MM.1S (cell line): ENCODE data around the gene FXYD4.

ENCODE experiments used
- CTCF ChIP-seq: fragments of 300-600 bp; sonication (generic); IDR thresholded peaks from 2 replicates; pipeline ENCODE4 v1.5.1; 2016; ENCODE audit warnings: antibody characterized with exemption, low read length, mixed read lengths
- EZH2 ChIP-seq: fragments of 300-600 bp; sonication (generic); optimal IDR thresholded peaks from 2 replicates; pipeline ENCODE3; 2017; ENCODE audit warnings: low read depth, mild to moderate bottlenecking, antibody characterized with exemption, low read length, mixed read lengths
- EZH2phosphoT487 ChIP-seq: fragments of 300-600 bp; sonication (generic); IDR thresholded peaks from 2 replicates; pipeline ENCODE4 v1.6.1; 2018; ENCODE audit warnings: antibody characterized with exemption, low read length

DNA sequence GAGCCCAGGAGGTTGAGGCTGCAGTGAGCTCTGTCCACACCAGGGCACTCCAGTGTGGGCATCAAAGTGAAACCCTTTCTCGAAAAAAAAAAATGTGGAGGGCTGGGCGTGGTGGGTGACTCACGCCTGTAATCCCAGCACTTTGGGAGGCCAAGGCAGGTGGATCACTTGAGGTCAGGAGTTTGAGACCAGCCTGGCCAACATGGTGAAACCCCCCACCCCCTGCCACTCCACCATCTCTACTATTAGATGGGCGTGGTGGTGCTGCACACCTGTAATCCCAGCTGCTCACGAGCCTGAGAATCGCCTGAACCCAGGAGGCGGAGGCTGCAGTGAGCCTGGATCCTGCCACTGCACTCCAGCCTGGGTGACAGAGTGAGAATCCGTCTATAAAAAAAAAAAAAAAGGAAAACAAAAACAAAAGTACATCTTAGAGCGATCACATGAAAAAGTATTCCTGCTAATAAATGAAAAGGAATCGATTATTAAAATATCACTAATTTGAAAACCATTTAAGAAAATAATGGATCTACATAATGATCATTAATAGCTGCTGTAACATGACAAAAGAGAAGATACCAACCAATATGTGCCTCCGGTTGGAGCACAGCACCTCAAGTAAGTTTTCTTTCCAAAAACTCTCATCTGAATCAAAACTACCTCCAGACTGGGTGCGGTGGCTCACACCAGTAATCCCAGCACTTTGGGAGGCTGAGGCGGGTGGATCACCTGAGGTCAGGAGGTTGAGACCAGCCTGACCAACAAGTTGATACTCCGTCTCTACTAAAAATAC, 32.7 kb downstream of the FXYD4 start:
- no peak for TF ChIP-seq CTCF
- TF ChIP-seq EZH2phosphoT487 = no peak
- no peak for TF ChIP-seq EZH2
